Skeletal muscle tissue (tissue), 4 donors: ENCODE results near the gene USP38. TPM values are rescaled to one million over a fixed set of nuclear protein-coding genes. Genes with fewer than 3 reads are reported as not detected.
"Not testable (repeated sequence)": the region's sequence is repeated elsewhere in the genome, so short reads cannot be mapped to it uniquely, and the experiment has no call there.

Experiments
- H3K27ac ChIP-seq: one replicate; pipeline ENCODE4 v1.7.0; 2013; ENCODE audit warnings: mild to moderate bottlenecking, low read depth, low read length, inconsistent platforms
- H3K27me3 ChIP-seq, 3 donors: one replicate each; pipeline ENCODE4 v1.7.0; 2013; ENCODE audit warnings: low read length in 3 of 3; ENCODE audit not compliant: control insufficient read depth in 3 of 3, insufficient read depth in 3 of 3
- H3K36me3 ChIP-seq, 3 donors: one replicate each; pipeline ENCODE4 v1.7.0; 2013; ENCODE audit warnings: low read length in 3 of 3; ENCODE audit not compliant: control insufficient read depth in 3 of 3, insufficient read depth in 3 of 3
- H3K4me1 ChIP-seq, 3 donors: one replicate each; pipeline ENCODE4 v1.7.0; 2013; ENCODE audit warnings: low read length in 3 of 3, mild to moderate bottlenecking in 3 of 3; ENCODE audit not compliant: control insufficient read depth in 3 of 3, insufficient read depth in 3 of 3
- H3K4me3 ChIP-seq, 3 donors: one replicate each; pipeline ENCODE4 v1.7.0; 2013; ENCODE audit warnings: low read length in 3 of 3
- H3K9ac ChIP-seq, 3 donors: one replicate each; pipeline ENCODE4 v1.7.0; 2013; ENCODE audit warnings: low read length in 3 of 3, mild to moderate bottlenecking in 3 of 3, moderate library complexity in 2 of 3, low read depth in 1 of 3
- H3K9me3 ChIP-seq, 3 donors: one replicate each; pipeline ENCODE4 v1.7.0; 2013; ENCODE audit warnings: low read length in 3 of 3; ENCODE audit not compliant: control insufficient read depth in 3 of 3
- total RNA-seq: library from RNA; depleted of rRNA; stranded (reverse); fragments of >200 nt; gene quantifications from one replicate; pipeline ENCODE4 v1.2.3, GENCODE V29; 2014
- donor health status: Osteomylitis.

USP38 gene
- total RNA-seq, 1 donor from 2014 or later: 12.5 TPM

GRCh38 chr4:143237195-143237594 is 52.5 kb downstream of the USP38 start:
- not testable (repeated sequence) for H3K4me3 ChIP-seq, H3K4me1 ChIP-seq, H3K9me3 ChIP-seq, H3K9ac ChIP-seq, H3K27ac ChIP-seq, H3K27me3 ChIP-seq, H3K36me3 ChIP-seq

- H3K4me3 ChIP-seq: no peak overlapping the region
- H3K36me3 ChIP-seq: no peaks in the 10 kb centered on the region
- H3K4me1 ChIP-seq: no peaks in the 10 kb centered on the region
- no peaks in the 10 kb centered on the region for H3K27me3 ChIP-seq
- no peak overlapping the region for H3K27ac ChIP-seq
- no peak overlapping the region for H3K9ac ChIP-seq
- H3K9me3 ChIP-seq: peaks cover 0 to 2% (median 0%) of the 10 kb centered on the region in 3 donors
These were observed 56.4 kb downstream of the USP38 start for GRCh38 chr4:143240939-143241679.

- H3K4me1 ChIP-seq: no peaks in the 10 kb centered on the region
- no peak overlapping the region for H3K27ac ChIP-seq
- H3K36me3 ChIP-seq: no peaks in the 10 kb centered on the region
- H3K9ac ChIP-seq: no peak overlapping the region
- H3K9me3 ChIP-seq: peaks cover 0 to 2% (median 0%) of the 10 kb centered on the region in 3 donors
- H3K27me3 ChIP-seq: no peaks in the 10 kb centered on the region
- H3K4me3 ChIP-seq: no peak overlapping the region
These were observed 57.2 kb downstream of the USP38 start for GRCh38 chr4:143241892-143242291.

GRCh38 chr4:143243041-143243440 is 58.3 kb downstream of the USP38 start:
- Histone ChIP-seq H3K27ac (no peak overlapping the region), H3K4me1 (no peaks in the 10 kb centered on the region), H3K9ac (no peak overlapping the region), H3K9me3 (peaks cover 0 to 2% (median 0%) of the 10 kb centered on the region in 3 donors), H3K36me3 (no peaks in the 10 kb centered on the region), H3K4me3 (no peak overlapping the region), H3K27me3 (no peaks in the 10 kb centered on the region)

GRCh38 chr4:143246977-143247376 is 62.3 kb downstream of the USP38 start:
- Histone ChIP-seq H3K4me1 (no peaks in the 10 kb centered on the region), H3K27me3 (no peaks in the 10 kb centered on the region), H3K36me3 (no peaks in the 10 kb centered on the region), H3K9ac (no peak overlapping the region), H3K4me3 (no peak overlapping the region), H3K27ac (no peak overlapping the region), H3K9me3 (no peaks in the 10 kb centered on the region)

GRCh38 chr4:143247866-143248265 is 63.1 kb downstream of the USP38 start:
- H3K9me3 ChIP-seq: no peaks in the 10 kb centered on the region
- H3K36me3 ChIP-seq: no peaks in the 10 kb centered on the region
- no peaks in the 10 kb centered on the region for H3K4me1 ChIP-seq
- no peak overlapping the region for H3K9ac ChIP-seq
- no peak overlapping the region for H3K4me3 ChIP-seq
- no peak overlapping the region for H3K27ac ChIP-seq
- no peaks in the 10 kb centered on the region for H3K27me3 ChIP-seq

GRCh38 chr4:143248827-143249226 is 64.1 kb downstream of the USP38 start:
- Histone ChIP-seq H3K27ac (no peak overlapping the region), H3K36me3 (no peaks in the 10 kb centered on the region), H3K9me3 (no peaks in the 10 kb centered on the region), H3K4me1 (no peaks in the 10 kb centered on the region), H3K27me3 (no peaks in the 10 kb centered on the region), H3K9ac (no peak overlapping the region), H3K4me3 (no peak overlapping the region)

- no peak overlapping the region for H3K27ac ChIP-seq
- H3K9ac ChIP-seq: no peak overlapping the region
- no peaks in the 10 kb centered on the region for H3K4me1 ChIP-seq
- no peaks in the 10 kb centered on the region for H3K36me3 ChIP-seq
- H3K9me3 ChIP-seq: no peaks in the 10 kb centered on the region
- H3K4me3 ChIP-seq: no peak overlapping the region
- no peaks in the 10 kb centered on the region for H3K27me3 ChIP-seq
These were observed 65.9 kb downstream of the USP38 start for GRCh38 chr4:143250617-143251016.

- Histone ChIP-seq H3K27ac (no peak overlapping the region), H3K9me3 (no peaks in the 10 kb centered on the region), H3K27me3 (no peaks in the 10 kb centered on the region), H3K36me3 (no peaks in the 10 kb centered on the region), H3K4me1 (no peaks in the 10 kb centered on the region), H3K9ac (no peak overlapping the region), H3K4me3 (no peak overlapping the region)
These were observed 66.6 kb downstream of the USP38 start for GRCh38 chr4:143251348-143251747.

GRCh38 chr4:143251779-143252178 is 67.1 kb downstream of the USP38 start:
- H3K27ac ChIP-seq: no peak overlapping the region
- no peaks in the 10 kb centered on the region for H3K36me3 ChIP-seq
- H3K27me3 ChIP-seq: no peaks in the 10 kb centered on the region
- H3K4me3 ChIP-seq: no peak overlapping the region
- no peaks in the 10 kb centered on the region for H3K9me3 ChIP-seq
- no peak overlapping the region for H3K9ac ChIP-seq
- no peaks in the 10 kb centered on the region for H3K4me1 ChIP-seq
